ENCODE data around the gene FAM200A. TPM values are rescaled to one million over a fixed set of nuclear protein-coding genes. Genes with fewer than 3 reads are reported as not detected.
"Not testable (repeated sequence)": the region's sequence is repeated elsewhere in the genome, so short reads cannot be mapped to it uniquely, and the experiment has no call there.

FAM200A gene
- total RNA-seq, 3 donors from 2014 or later (not counting 1 experiment from before 2014, with no cell fraction given): 2.3 to 3.1 (median 2.6) TPM

DNA sequence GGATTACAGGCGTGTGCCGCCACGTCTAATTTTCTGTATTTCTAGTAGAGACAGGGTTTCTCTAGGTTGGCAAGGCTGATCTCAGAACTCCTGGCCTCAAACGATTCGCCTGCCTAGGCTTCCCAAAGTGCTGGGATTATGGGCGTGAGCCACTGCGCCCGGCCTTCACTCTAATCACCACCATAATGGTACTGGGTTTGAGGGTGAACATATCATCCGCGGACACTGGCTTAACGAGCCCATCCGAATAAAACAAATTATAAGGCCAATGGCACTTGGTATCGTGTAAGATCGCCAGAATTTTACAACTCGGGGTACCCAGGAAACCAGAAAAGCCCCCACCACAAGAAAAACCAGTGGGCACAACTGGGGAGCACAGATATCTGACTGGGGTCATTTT is 580 bp downstream of the FAM200A start:
- intact Hi-C loops (cut with micrococcal nuclease): loop anchor here (5.0 kb wide), 1 partner anchor 144 kb away; the partner anchor contains the start of genes BUD31 and PDAP1
- H3K36me3 Mint-ChIP-seq: peaks cover 6% of the 10 kb centered on the region

DNA sequence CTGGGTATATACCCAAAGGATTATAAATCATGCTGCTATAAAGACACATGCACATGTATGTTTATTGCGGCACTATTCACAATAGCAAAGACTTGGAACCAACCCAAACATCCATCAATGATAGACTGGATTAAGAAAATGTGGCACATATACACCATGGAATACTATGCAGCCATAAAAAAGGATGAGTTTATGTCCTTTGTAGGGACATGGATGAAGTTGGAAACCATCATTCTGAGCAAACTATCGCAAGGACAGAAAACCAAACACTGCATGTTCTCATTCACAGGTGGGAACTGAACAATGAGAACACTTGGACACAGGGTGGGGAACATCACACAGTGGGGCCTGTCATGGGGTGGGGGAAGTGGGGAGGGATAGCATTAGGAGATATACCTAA is 2.4 kb downstream of the FAM200A start:
- intact Hi-C loops (cut with micrococcal nuclease): not testable (repeated sequence)
- no CpG with 5 or more reads among the region's 2 CpGs for WGBS (ENCODE audit: insufficient coverage)

More for the DNA sequence above, 580 bp downstream of the FAM200A start:
- peak overlapping the region; percentile 90 for H3K4me3 ChIP-seq (ENCODE audit: low read length)
- Mint-ChIP-seq H3K27ac (peak overlapping the region; percentile 94 to 95), H3K9me3 (no peaks in the 10 kb centered on the region), H3K4me1 (peaks cover 24 to 40% of the 10 kb centered on the region in 2 donors), H3K4me3 (peak overlapping the region; percentile 92), H3K27me3 (ENCODE audit: low read depth in 2 of 2) (no peaks in the 10 kb centered on the region)
- no peak for ATAC-seq
- no peak for DNase-seq
- peaks cover 8% of the 10 kb centered on the region for H3K4me1 ChIP-seq (ENCODE audit: control insufficient read depth, insufficient read depth, low read length)
- WGBS (ENCODE audit: insufficient coverage): 14% methylated on average over 14 of the region's 15 CpGs
- TF ChIP-seq, protein P1, sequence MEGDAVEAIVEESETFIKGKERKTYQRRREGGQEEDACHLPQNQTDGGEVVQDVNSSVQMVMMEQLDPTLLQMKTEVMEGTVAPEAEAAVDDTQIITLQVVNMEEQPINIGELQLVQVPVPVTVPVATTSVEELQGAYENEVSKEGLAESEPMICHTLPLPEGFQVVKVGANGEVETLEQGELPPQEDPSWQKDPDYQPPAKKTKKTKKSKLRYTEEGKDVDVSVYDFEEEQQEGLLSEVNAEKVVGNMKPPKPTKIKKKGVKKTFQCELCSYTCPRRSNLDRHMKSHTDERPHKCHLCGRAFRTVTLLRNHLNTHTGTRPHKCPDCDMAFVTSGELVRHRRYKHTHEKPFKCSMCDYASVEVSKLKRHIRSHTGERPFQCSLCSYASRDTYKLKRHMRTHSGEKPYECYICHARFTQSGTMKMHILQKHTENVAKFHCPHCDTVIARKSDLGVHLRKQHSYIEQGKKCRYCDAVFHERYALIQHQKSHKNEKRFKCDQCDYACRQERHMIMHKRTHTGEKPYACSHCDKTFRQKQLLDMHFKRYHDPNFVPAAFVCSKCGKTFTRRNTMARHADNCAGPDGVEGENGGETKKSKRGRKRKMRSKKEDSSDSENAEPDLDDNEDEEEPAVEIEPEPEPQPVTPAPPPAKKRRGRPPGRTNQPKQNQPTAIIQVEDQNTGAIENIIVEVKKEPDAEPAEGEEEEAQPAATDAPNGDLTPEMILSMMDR (IDR thresholded peaks at IDR 0.05): no peak
- peaks cover 20% of the 10 kb centered on the region for H3K36me3 ChIP-seq (ENCODE audit: control insufficient read depth, insufficient read depth, low read length)
- H3K9me3 ChIP-seq (ENCODE audit: control insufficient read depth, insufficient read depth, low read length): no peaks in the 10 kb centered on the region
- peak overlapping the region; percentile 82 for H3K27ac ChIP-seq (ENCODE audit: low read length)
- H3K27me3 ChIP-seq (ENCODE audit: control insufficient read depth, insufficient read depth, low read length): no peaks in the 10 kb centered on the region

DNA sequence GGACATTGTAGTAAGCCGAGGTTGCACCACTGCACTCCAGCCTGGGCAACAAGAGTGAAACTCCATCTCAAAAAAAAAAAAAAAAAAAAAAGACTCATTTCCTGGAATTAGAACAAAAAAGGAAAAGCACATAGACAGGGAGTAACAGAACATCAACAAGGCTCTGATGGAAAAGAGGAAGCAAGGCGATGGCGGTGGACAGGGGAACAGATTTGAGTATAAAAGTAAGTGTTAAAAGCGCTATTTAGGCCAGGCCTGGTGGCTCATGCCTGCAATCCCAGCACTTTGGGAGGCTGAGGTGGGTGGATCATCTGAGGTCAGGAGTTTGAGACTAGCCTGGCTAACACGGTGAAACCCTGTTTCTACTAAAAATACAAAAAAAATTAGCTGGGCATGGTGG is 6.6 kb downstream of the FAM200A start:
- H3K27ac Mint-ChIP-seq; intact Hi-C loops (cut with micrococcal nuclease); H3K27ac ChIP-seq (ENCODE audit: low read length); H3K9me3 ChIP-seq (ENCODE audit: control insufficient read depth, insufficient read depth, low read length); H3K27me3 ChIP-seq (ENCODE audit: control insufficient read depth, insufficient read depth, low read length); ATAC-seq; H3K36me3 ChIP-seq (ENCODE audit: control insufficient read depth, insufficient read depth, low read length); H3K4me1 ChIP-seq (ENCODE audit: control insufficient read depth, insufficient read depth, low read length); H3K9me3 Mint-ChIP-seq; DNase-seq; H3K4me3 Mint-ChIP-seq; H3K4me3 ChIP-seq (ENCODE audit: low read length); H3K27me3 Mint-ChIP-seq (ENCODE audit: low read depth in 2 of 2); H3K4me1 Mint-ChIP-seq: not testable (repeated sequence)
- H3K36me3 Mint-ChIP-seq: peaks cover 13% of the 10 kb centered on the region
- WGBS (ENCODE audit: insufficient coverage): 99% methylated on average over 5 of the region's 5 CpGs

More for the DNA sequence above, 2.4 kb downstream of the FAM200A start:
- H3K27me3 Mint-ChIP-seq (ENCODE audit: low read depth in 2 of 2); H3K4me1 ChIP-seq (ENCODE audit: control insufficient read depth, insufficient read depth, low read length); H3K36me3 Mint-ChIP-seq; H3K27me3 ChIP-seq (ENCODE audit: control insufficient read depth, insufficient read depth, low read length); H3K4me3 Mint-ChIP-seq; H3K9me3 ChIP-seq (ENCODE audit: control insufficient read depth, insufficient read depth, low read length); H3K27ac Mint-ChIP-seq; ATAC-seq; H3K27ac ChIP-seq (ENCODE audit: low read length); DNase-seq; H3K9me3 Mint-ChIP-seq; H3K4me3 ChIP-seq (ENCODE audit: low read length): not testable (repeated sequence)
- peaks cover 20 to 30% of the 10 kb centered on the region in 2 donors for H3K4me1 Mint-ChIP-seq
- peaks cover 16% of the 10 kb centered on the region for H3K36me3 ChIP-seq (ENCODE audit: control insufficient read depth, insufficient read depth, low read length)

DNA sequence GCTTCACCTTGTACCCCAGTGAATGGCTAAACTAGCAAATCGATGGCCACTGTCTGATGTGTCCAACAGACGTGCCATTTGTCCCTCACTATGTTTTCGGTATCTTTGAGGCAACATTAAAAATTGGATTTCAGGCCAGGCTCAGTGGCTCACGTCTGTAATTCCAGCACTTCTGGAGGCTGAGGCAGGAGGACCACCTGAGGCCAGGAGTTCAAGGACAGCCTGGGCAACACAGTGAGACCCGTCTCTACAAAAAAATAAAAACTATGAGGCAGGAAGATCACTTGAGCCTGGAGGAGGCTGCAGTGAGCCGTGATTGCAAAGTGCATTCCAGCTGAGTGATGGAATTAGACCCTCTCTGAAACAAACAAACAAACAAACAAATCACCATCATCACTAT is 8.0 kb downstream of the FAM200A start:
- intact Hi-C loops (cut with micrococcal nuclease): no loop called here
- Histone ChIP-seq H3K9me3 (ENCODE audit: control insufficient read depth, insufficient read depth, low read length) (peaks cover 14% of the 10 kb centered on the region), H3K4me1 (ENCODE audit: control insufficient read depth, insufficient read depth, low read length) (no peaks in the 10 kb centered on the region), H3K27ac (ENCODE audit: low read length) (no peak overlapping the region), H3K27me3 (ENCODE audit: control insufficient read depth, insufficient read depth, low read length) (no peaks in the 10 kb centered on the region), H3K36me3 (ENCODE audit: control insufficient read depth, insufficient read depth, low read length) (peaks cover 10% of the 10 kb centered on the region), H3K4me3 (ENCODE audit: low read length) (no peak overlapping the region)
- WGBS (ENCODE audit: insufficient coverage): 96% methylated on average over 6 of the region's 6 CpGs
- ATAC-seq (no peak), DNase-seq (no peak)
- TF ChIP-seq, protein P1 (IDR thresholded peaks at IDR 0.05): no peak
- H3K36me3 Mint-ChIP-seq: peaks cover 13% of the 10 kb centered on the region
- no peaks in the 10 kb centered on the region for H3K4me1 Mint-ChIP-seq
- H3K27me3 Mint-ChIP-seq (ENCODE audit: low read depth in 2 of 2): no peaks in the 10 kb centered on the region
- H3K4me3 Mint-ChIP-seq: no peak overlapping the region
- no peak overlapping the region for H3K27ac Mint-ChIP-seq
- peaks cover 0 to 3% of the 10 kb centered on the region in 2 donors for H3K9me3 Mint-ChIP-seq

Data from natural killer cell (primary cell).